Endothelial cell of umbilical vein (primary cell): ENCODE results near the gene WDFY3. TPM values are rescaled to one million over a fixed set of nuclear protein-coding genes. Genes with fewer than 3 reads are reported as not detected.

Experiments used
- BruUV-seq: library from RNA; stranded (reverse); fragments of 400-500 nt; replicated peaks from 2 replicates; lab custom pipeline; 2021; lab: Mats Ljungman, UMichigan
- CTCF ChIA-PET: fragments of 300-600, 350-600 bp; sonication (Branson Sonifier 250); formaldehyde crosslinking; loops from one replicate; lab custom pipeline; 2021; ENCODE audit warnings: antibody characterized with exemption, inconsistent platforms; lab: Charles Lee
- POLR2A ChIA-PET: fragments of 300-600, 350-600 bp; sonication (Branson Sonifier 250); formaldehyde crosslinking; loops from one replicate; lab custom pipeline; 2021; ENCODE audit warnings: antibody characterized with exemption, inconsistent platforms; lab: Charles Lee
- DNase-seq: peaks from one replicate; pipeline ENCODE4 v3.0.0-alpha.2; 2011; ENCODE audit warnings: low read depth, low spot score
- FAIRE-seq: peaks from 2 replicates; lab custom pipeline; 2011; peaks lifted over from hg19 to GRCh38; lab: Jason Lieb, UNC
- H2AFZ ChIP-seq: 2 replicates; pipeline ENCODE4 v1.6.0; 2012; ENCODE audit warnings: low read depth, low read length, control low read depth, inconsistent platforms
- H3K27ac ChIP-seq: 2 replicates; pipeline ENCODE4 v1.5.1; 2011; ENCODE audit warnings: low read depth, mild to moderate bottlenecking, control low read depth, low read length, moderate library complexity; ENCODE audit not compliant: insufficient read depth
- H3K27me3 ChIP-seq, 2 experiments: 2 replicates each; pipeline versions ENCODE4 v1.6.0 to v1.6.1; 2011; ENCODE audit warnings: low read length in 2 of 2, mixed read lengths in 1 of 2; ENCODE audit not compliant: control insufficient read depth in 2 of 2, insufficient read depth in 2 of 2
- H3K36me3 ChIP-seq, 2 experiments: 2 replicates in 1 of 2; 3 replicates in 1 of 2; pipeline ENCODE4 v1.5.1; 2011; ENCODE audit warnings: low read length in 2 of 2, mild to moderate bottlenecking in 1 of 2, moderate library complexity in 1 of 2; ENCODE audit not compliant: control insufficient read depth in 2 of 2, insufficient read depth in 2 of 2; ENCODE audit errors: extremely low read depth in 1 of 2
- H3K4me1 ChIP-seq: 3 replicates; pipeline ENCODE4 v1.5.1; 2011; ENCODE audit warnings: mild to moderate bottlenecking, low read length; ENCODE audit not compliant: control insufficient read depth, insufficient read depth; ENCODE audit errors: extremely low read depth
- H3K4me2 ChIP-seq: 2 replicates; pipeline ENCODE4 v1.6.1; 2011; ENCODE audit warnings: low read length, control low read depth, mixed read lengths; ENCODE audit not compliant: insufficient read depth
- H3K4me3 ChIP-seq, 3 experiments: fragments of 200-600 bp in 1 of 3; sonication (generic), shearing (Covaris generic) in 1 of 3; replicated peaks in 1 of 3; 2 replicates each; pipeline ENCODE4 v1.5.1; 2011 to 2016; ENCODE audit warnings: control low read depth in 3 of 3, low read length in 3 of 3, mild to moderate bottlenecking in 2 of 3, inconsistent platforms in 1 of 3, low read depth in 1 of 3, moderate library complexity in 1 of 3; ENCODE audit not compliant: insufficient read depth in 1 of 3
- H3K79me2 ChIP-seq: 2 replicates; pipeline ENCODE4 v1.6.0; 2012; ENCODE audit warnings: low read length, inconsistent platforms; ENCODE audit not compliant: control insufficient read depth, insufficient read depth
- H3K9ac ChIP-seq: replicated peaks from 2 replicates; pipeline ENCODE3; 2011; ENCODE audit warnings: low read length, control low read depth; ENCODE audit not compliant: insufficient read depth; ENCODE audit errors: extremely low read depth
- H3K9me1 ChIP-seq: replicated peaks from 3 replicates; pipeline ENCODE4 v1.6.0; 2011; ENCODE audit warnings: mild to moderate bottlenecking, low read length; ENCODE audit not compliant: control insufficient read depth, insufficient read depth; ENCODE audit errors: extremely low read depth
- H3K9me3 ChIP-seq: replicated peaks from 2 replicates; pipeline ENCODE4 v1.5.1; 2012; ENCODE audit warnings: low read length, inconsistent platforms; ENCODE audit not compliant: control insufficient read depth, insufficient read depth
- H4K20me1 ChIP-seq: replicated peaks from 2 replicates; pipeline ENCODE3; 2011; ENCODE audit warnings: mild to moderate bottlenecking, low read length; ENCODE audit not compliant: control insufficient read depth, insufficient read depth; ENCODE audit errors: extremely low read depth
- CTCF ChIP-seq, 2 donors: IDR thresholded peaks; 1 replicate in 1 of 2; 2 replicates in 1 of 2; pipeline ENCODE4 v1.5.1; 2011; ENCODE audit warnings: low read length in 2 of 2, mild to moderate bottlenecking in 2 of 2, moderate library complexity in 2 of 2, control low read depth in 1 of 2, inconsistent platforms in 1 of 2, low read depth in 1 of 2; ENCODE audit not compliant: insufficient read depth in 1 of 2; ENCODE audit errors: extremely low read depth in 1 of 2
- EZH2 ChIP-seq: IDR thresholded peaks from 2 replicates; pipeline ENCODE4 v1.6.1; 2012; ENCODE audit warnings: borderline replicate concordance, low read depth, mild to moderate bottlenecking, moderate library complexity, low read length, inconsistent platforms; ENCODE audit not compliant: severe bottlenecking
- FOS ChIP-seq: IDR thresholded peaks from 2 replicates; pipeline ENCODE4 v1.6.1; 2011; ENCODE audit warnings: mild to moderate bottlenecking, low read length, moderate library complexity, borderline replicate concordance; ENCODE audit not compliant: insufficient read depth
- GATA2 ChIP-seq: IDR thresholded peaks from 2 replicates; pipeline ENCODE4 v1.7.0; 2011; ENCODE audit warnings: low read depth, mild to moderate bottlenecking, moderate library complexity, mixed read lengths, low read length; ENCODE audit not compliant: insufficient read length, insufficient read depth
- JUN ChIP-seq: IDR thresholded peaks from 2 replicates; pipeline ENCODE4 v1.6.1; 2011; ENCODE audit warnings: borderline replicate concordance, low read depth; ENCODE audit not compliant: insufficient read length, insufficient read depth
- MAX ChIP-seq: IDR thresholded peaks from 2 replicates; pipeline ENCODE4 v1.6.1; 2011; ENCODE audit not compliant: insufficient read depth, insufficient read length
- MYC ChIP-seq: IDR thresholded peaks from one replicate; pipeline ENCODE4 v1.6.1; 2011; ENCODE audit warnings: mild to moderate bottlenecking, low read depth, low read length
- POLR2A ChIP-seq: IDR thresholded peaks from 2 replicates; pipeline ENCODE4 v1.6.1; 2012; ENCODE audit warnings: low read depth, mild to moderate bottlenecking, control low read depth, low read length
- POLR2AphosphoS5 ChIP-seq: IDR thresholded peaks from 2 replicates; pipeline ENCODE4 v1.6.1; 2012; ENCODE audit warnings: low read depth, mild to moderate bottlenecking, control low read depth, low read length, moderate library complexity; ENCODE audit not compliant: insufficient read depth
- dilution Hi-C: fragments of 300-500 bp; cut with MboI; formaldehyde crosslinking; loops from one replicate; pipeline ENCODE4 v1.15.0; 2019; ENCODE audit warnings: low sequenced_read_pairs; ENCODE audit not compliant: extremely low pct_ligation_motif_present
- intact Hi-C: fragments of 100-400 bp; cut with micrococcal nuclease; formaldehyde crosslinking; loops from one replicate; pipeline ENCODE4 v1.10.0; 2022
- polyA plus RNA-seq, 4 experiments: library from polyadenylated mRNA; depleted of rRNA in 3 of 4; stranded (reverse) in 3 of 4; unstranded in 1 of 4; fragments of >200 nt; gene quantifications; 2 replicates each; pipeline versions ENCODE4 v1.2.1 to v1.2.3, GENCODE V29; 2011 to 2012; ENCODE audit warnings: missing spikeins in 1 of 4
- total RNA-seq: library from RNA; stranded (reverse); gene quantifications from 2 replicates; pipeline ENCODE4 v1.2.3, GENCODE V29; 2021

The WDFY3 gene
- total and polyA plus RNA-seq, 2 donors (not counting 3 experiments of a cell fraction or from before 2014, with no cell fraction given): 37.0 to 113 TPM

GRCh38 chr4:84730375-84730774, 236.1 kb downstream of the WDFY3 start:
- H3K27ac ChIP-seq: no peak overlapping the region
- H3K4me1 ChIP-seq: no peaks in the 10 kb centered on the region
- POLR2A ChIA-PET: no interaction called here
- no peak for FAIRE-seq
- no peaks in the 10 kb centered on the region for H3K79me2 ChIP-seq
- H2AFZ ChIP-seq: no peak overlapping the region
- H3K9me3 ChIP-seq: no peaks in the 10 kb centered on the region
- CTCF ChIA-PET: interaction anchor here (2.0 kb wide), 1 partner anchor 9 kb away, joined by 7 read pairs; no protein-coding TSS in a partner anchor
- H3K9me1 ChIP-seq: no peaks in the 10 kb centered on the region
- DNase-seq: no peak
- no peak overlapping the region for H3K9ac ChIP-seq
- H4K20me1 ChIP-seq: no peaks in the 10 kb centered on the region
- no TSS peak for BruUV-seq
- TF ChIP-seq MAX (no peak), POLR2AphosphoS5 (no peak), CTCF (IDR thresholded peaks at IDR 0.05; ENCODE audit: extremely low read depth in 1 of 2, insufficient read depth in 1 of 2, low read depth in 1 of 2, low read length in 2 of 2) (no peak), MYC (no peak), EZH2 (no peak), GATA2 (no peak), POLR2A (no peak), JUN (no peak), FOS (no peak)
- intact Hi-C loops (no loop called here), dilution Hi-C loops (no loop called here)
- no peaks in the 10 kb centered on the region for H3K27me3 ChIP-seq
- no peak overlapping the region for H3K4me2 ChIP-seq
- peaks cover 8 to 14% of the 10 kb centered on the region in 2 experiments for H3K36me3 ChIP-seq
- H3K4me3 ChIP-seq: no peak overlapping the region
